HepG2 (cell line): ENCODE results near the gene TRAP1. TPM values are rescaled to one million over a fixed set of nuclear protein-coding genes. Genes with fewer than 3 reads are reported as not detected.

Experiments used
- ARHGAP35 ChIP-seq: sonication (generic); formaldehyde crosslinking; IDR thresholded peaks from 2 replicates; pipeline ENCODE4 v1.9.0; 2022; ENCODE audit warnings: mild to moderate bottlenecking, inconsistent platforms, moderate library complexity, missing genetic modification reagents, borderline replicate concordance
- FOXO1 ChIP-seq: sonication (generic); formaldehyde crosslinking; IDR thresholded peaks from 2 replicates; pipeline ENCODE4 v1.4.0; 2020; ENCODE audit warnings: missing genetic modification reagents
- KAT7 ChIP-seq: IDR thresholded peaks from 2 replicates; pipeline ENCODE4 v1.6.1; 2018; ENCODE audit warnings: borderline replicate concordance, missing compliant biosample characterization
- KDM1A ChIP-seq: IDR thresholded peaks from 2 replicates; pipeline ENCODE4 v1.6.1; 2016; ENCODE audit warnings: missing compliant biosample characterization
- KLF13 ChIP-seq: sonication (generic); formaldehyde crosslinking; IDR thresholded peaks from 2 replicates; pipeline ENCODE4 v1.4.0; 2020; ENCODE audit warnings: mild to moderate bottlenecking, missing genetic modification reagents
- MYC ChIP-seq: sonication (generic); formaldehyde crosslinking; IDR thresholded peaks from 2 replicates; pipeline ENCODE4 v1.9.0; 2021; ENCODE audit warnings: missing genetic modification reagents, borderline replicate concordance
- PHF20 ChIP-seq: sonication (generic); formaldehyde crosslinking; IDR thresholded peaks from 2 replicates; pipeline ENCODE4 v1.5.0; 2020; ENCODE audit warnings: mild to moderate bottlenecking, missing genetic modification reagents
- PHF8 ChIP-seq: sonication (generic); formaldehyde crosslinking; IDR thresholded peaks from 2 replicates; pipeline ENCODE4 v1.5.0; 2020; ENCODE audit warnings: missing genetic modification reagents
- POGZ ChIP-seq: sonication (generic); formaldehyde crosslinking; IDR thresholded peaks from 2 replicates; pipeline ENCODE4 v1.4.0; 2020; ENCODE audit warnings: mild to moderate bottlenecking, missing genetic modification reagents
- POLR2G ChIP-seq: fragments of 200-400 bp; formaldehyde crosslinking; IDR thresholded peaks from 2 replicates; pipeline ENCODE4 v1.6.1; 2018; ENCODE audit warnings: mild to moderate bottlenecking, low read depth, low read length, moderate library complexity
- TMF1 ChIP-seq: sonication (generic); formaldehyde crosslinking; IDR thresholded peaks from 2 replicates; pipeline ENCODE4 v1.8.1; 2022; ENCODE audit warnings: low read depth, missing genetic modification reagents
- XRCC5 ChIP-seq: fragments of 200-400 bp; formaldehyde crosslinking; optimal IDR thresholded peaks from 2 replicates; pipeline ENCODE3; 2017; ENCODE audit warnings: mild to moderate bottlenecking, low read length
- ZEB1 ChIP-seq: IDR thresholded peaks from 2 replicates; pipeline ENCODE4 v1.6.1; 2012; ENCODE audit warnings: mild to moderate bottlenecking, low read depth, inconsistent platforms; ENCODE audit not compliant: insufficient replicate concordance
- ZNF207 ChIP-seq: fragments of 450-650 bp; IDR thresholded peaks from 2 replicates; pipeline ENCODE4 v1.6.1; 2016; ENCODE audit warnings: antibody characterized with exemption, borderline replicate concordance
- ZNF619 ChIP-seq: sonication (generic); formaldehyde crosslinking; IDR thresholded peaks from 2 replicates; pipeline ENCODE4 v1.4.0; 2020; ENCODE audit warnings: mild to moderate bottlenecking, missing genetic modification reagents
- ZNF749 ChIP-seq: sonication (generic); formaldehyde crosslinking; IDR thresholded peaks from 2 replicates; pipeline ENCODE4 v1.8.0; 2022; ENCODE audit warnings: mild to moderate bottlenecking, missing genetic modification reagents, moderate library complexity, borderline replicate concordance
- ZSCAN29 ChIP-seq: sonication (generic); formaldehyde crosslinking; conservative IDR thresholded peaks from 2 replicates; pipeline ENCODE4 v1.4.0; 2020; ENCODE audit warnings: mild to moderate bottlenecking, missing genetic modification reagents
- polyA plus RNA-seq, 8 experiments: library from polyadenylated mRNA; depleted of rRNA in 3 of 8; stranded (reverse) in 7 of 8; unstranded in 1 of 8; fragments of >200 nt; fragmentation: Illumina TruSeq in 4 of 8; extraction: Trizol in 4 of 8; gene quantifications; 2 replicates each; pipeline versions ENCODE4 v1.2.1 to v1.2.3, GENCODE V29; 2011 to 2016; ENCODE audit warnings: low read depth in 4 of 8, missing spikeins in 1 of 8, mixed read lengths in 1 of 8; ENCODE audit not compliant: insufficient read depth in 1 of 8
- total RNA-seq, 5 experiments: library from RNA; depleted of rRNA; stranded (reverse); fragments of >200 nt; fragmentation: Illumina TruSeq; extraction: Trizol; gene quantifications; 2 replicates each; pipeline ENCODE4 v1.2.3, GENCODE V29; 2016; ENCODE audit warnings: low read depth in 1 of 5
- TF ChIP-seq, protein P1 (sequence below): sonication (generic); formaldehyde crosslinking; conservative IDR thresholded peaks from 2 replicates; pipeline ENCODE4 v1.5.0; 2020; ENCODE audit warnings: missing genetic modification reagents
- TF ChIP-seq, protein P2 (sequence below): sonication (generic); formaldehyde crosslinking; IDR thresholded peaks from 2 replicates; pipeline ENCODE4; 2020; ENCODE audit warnings: missing genetic modification reagents, mild to moderate bottlenecking, borderline replicate concordance
- TF ChIP-seq, protein P3 (sequence below), 2 experiments: sonication (generic) in 1 of 2; formaldehyde crosslinking in 1 of 2; IDR thresholded peaks; 2 replicates each; pipeline versions ENCODE4 v1.4.0 to v1.6.1; 2018 to 2020; ENCODE audit warnings: missing genetic modification reagents in 2 of 2, borderline replicate concordance in 1 of 2, low read depth in 1 of 2, mild to moderate bottlenecking in 1 of 2, missing biosample characterization in 1 of 2
- TF ChIP-seq, protein P4 (sequence below): conservative IDR thresholded peaks from 2 replicates; pipeline ENCODE4 v1.6.1; 2018; ENCODE audit warnings: missing genetic modification reagents

TRAP1 gene
- total and polyA plus RNA-seq, 2 of the 13 experiments (the other 11 are each of a cell fraction or from before 2014, with no cell fraction given), result 127 to 240 TPM

DNA sequence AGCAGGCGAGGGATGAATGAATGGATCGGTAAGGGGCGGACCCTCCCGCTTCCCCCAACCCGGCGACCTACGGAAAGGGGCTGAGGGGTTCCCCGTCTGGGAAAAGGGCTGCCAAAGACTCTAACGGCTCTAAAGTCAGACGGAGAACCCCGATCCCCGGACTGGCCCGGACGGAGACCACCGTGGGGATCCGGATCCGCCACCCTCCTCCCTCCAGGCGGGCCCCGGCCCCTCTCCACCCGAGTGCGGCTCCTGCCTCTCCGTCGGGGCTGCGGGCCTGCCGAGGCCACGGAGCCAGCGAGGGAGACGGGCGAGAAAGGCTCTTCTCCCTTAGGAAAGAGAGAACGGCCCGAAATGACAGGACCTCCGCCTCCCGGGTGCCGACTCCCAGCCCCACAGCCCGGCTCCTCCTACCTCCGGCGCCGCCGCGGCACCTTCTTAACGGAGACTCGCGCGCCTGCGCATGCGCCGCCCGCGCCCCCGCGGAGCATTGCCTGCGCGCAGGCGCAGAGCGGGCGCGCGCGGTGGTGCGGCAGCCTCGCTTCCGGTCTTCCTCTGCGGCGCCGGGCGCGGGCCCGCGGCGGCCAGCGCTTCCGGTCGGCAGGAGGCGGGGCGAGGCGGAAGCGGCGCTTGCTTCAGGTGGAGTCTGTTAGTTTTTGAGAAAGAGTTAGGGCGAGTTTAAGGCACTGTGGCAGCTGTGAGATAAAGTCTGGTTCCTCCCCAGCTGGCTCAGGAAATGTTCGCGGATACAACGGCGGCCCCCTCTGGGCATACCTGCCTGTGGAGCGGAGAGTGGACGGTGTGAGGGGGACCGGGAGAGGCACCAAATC, 106.0 kb downstream of the TRAP1 start, which contains the start of gene SLX4 (continued):
- no peak for TF ChIP-seq ZNF207
- TF ChIP-seq, protein P1, sequence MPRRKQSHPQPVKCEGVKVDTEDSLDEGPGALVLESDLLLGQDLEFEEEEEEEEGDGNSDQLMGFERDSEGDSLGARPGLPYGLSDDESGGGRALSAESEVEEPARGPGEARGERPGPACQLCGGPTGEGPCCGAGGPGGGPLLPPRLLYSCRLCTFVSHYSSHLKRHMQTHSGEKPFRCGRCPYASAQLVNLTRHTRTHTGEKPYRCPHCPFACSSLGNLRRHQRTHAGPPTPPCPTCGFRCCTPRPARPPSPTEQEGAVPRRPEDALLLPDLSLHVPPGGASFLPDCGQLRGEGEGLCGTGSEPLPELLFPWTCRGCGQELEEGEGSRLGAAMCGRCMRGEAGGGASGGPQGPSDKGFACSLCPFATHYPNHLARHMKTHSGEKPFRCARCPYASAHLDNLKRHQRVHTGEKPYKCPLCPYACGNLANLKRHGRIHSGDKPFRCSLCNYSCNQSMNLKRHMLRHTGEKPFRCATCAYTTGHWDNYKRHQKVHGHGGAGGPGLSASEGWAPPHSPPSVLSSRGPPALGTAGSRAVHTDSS (CRISPR knock-in tag), result 0 out of 2 replicates have a peak, but pooled peaks have one; percentile 9
- no peak for TF ChIP-seq KDM1A
- peak; percentile 15; the same call in 1 of the 2 replicates for TF ChIP-seq MYC
- TF ChIP-seq XRCC5, result peak; percentile 13
- TF ChIP-seq ZSCAN29, result 0 out of 2 replicates have a peak, but pooled peaks have one; percentile 43
- TF ChIP-seq, protein P2, sequence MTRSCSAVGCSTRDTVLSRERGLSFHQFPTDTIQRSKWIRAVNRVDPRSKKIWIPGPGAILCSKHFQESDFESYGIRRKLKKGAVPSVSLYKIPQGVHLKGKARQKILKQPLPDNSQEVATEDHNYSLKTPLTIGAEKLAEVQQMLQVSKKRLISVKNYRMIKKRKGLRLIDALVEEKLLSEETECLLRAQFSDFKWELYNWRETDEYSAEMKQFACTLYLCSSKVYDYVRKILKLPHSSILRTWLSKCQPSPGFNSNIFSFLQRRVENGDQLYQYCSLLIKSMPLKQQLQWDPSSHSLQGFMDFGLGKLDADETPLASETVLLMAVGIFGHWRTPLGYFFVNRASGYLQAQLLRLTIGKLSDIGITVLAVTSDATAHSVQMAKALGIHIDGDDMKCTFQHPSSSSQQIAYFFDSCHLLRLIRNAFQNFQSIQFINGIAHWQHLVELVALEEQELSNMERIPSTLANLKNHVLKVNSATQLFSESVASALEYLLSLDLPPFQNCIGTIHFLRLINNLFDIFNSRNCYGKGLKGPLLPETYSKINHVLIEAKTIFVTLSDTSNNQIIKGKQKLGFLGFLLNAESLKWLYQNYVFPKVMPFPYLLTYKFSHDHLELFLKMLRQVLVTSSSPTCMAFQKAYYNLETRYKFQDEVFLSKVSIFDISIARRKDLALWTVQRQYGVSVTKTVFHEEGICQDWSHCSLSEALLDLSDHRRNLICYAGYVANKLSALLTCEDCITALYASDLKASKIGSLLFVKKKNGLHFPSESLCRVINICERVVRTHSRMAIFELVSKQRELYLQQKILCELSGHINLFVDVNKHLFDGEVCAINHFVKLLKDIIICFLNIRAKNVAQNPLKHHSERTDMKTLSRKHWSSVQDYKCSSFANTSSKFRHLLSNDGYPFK (CRISPR knock-in tag), result 0 out of 2 replicates have a peak, but pooled peaks have one; percentile 22
- TF ChIP-seq KLF13 (CRISPR knock-in tag), result 0 out of 2 replicates have a peak, but pooled peaks have one; percentile 33
- TF ChIP-seq FOXO1, result peak; percentile 19
- no peak for TF ChIP-seq ZNF619 (CRISPR knock-in tag)
- TF ChIP-seq ZEB1, result no peak
- TF ChIP-seq POGZ, result 0 out of 2 replicates have a peak, but pooled peaks have one; percentile 22
- no peak for TF ChIP-seq TMF1
- TF ChIP-seq, protein P3, sequence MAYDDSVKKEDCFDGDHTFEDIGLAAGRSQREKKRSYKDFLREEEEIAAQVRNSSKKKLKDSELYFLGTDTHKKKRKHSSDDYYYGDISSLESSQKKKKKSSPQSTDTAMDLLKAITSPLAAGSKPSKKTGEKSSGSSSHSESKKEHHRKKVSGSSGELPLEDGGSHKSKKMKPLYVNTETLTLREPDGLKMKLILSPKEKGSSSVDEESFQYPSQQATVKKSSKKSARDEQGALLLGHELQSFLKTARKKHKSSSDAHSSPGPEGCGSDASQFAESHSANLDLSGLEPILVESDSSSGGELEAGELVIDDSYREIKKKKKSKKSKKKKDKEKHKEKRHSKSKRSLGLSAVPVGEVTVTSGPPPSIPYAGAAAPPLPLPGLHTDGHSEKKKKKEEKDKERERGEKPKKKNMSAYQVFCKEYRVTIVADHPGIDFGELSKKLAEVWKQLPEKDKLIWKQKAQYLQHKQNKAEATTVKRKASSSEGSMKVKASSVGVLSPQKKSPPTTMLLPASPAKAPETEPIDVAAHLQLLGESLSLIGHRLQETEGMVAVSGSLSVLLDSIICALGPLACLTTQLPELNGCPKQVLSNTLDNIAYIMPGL (CRISPR knock-in tag; IDR thresholded peaks at IDR 0.05; ENCODE audit: borderline replicate concordance in 1 of 2, low read depth in 1 of 2), result peak; percentile 12 to 35; a peak in 2 of 4 replicates
- TF ChIP-seq KAT7 (CRISPR knock-in tag), result peak; percentile 67
- peak; percentile 68 for TF ChIP-seq PHF20 (CRISPR knock-in tag)
- TF ChIP-seq, protein P4, sequence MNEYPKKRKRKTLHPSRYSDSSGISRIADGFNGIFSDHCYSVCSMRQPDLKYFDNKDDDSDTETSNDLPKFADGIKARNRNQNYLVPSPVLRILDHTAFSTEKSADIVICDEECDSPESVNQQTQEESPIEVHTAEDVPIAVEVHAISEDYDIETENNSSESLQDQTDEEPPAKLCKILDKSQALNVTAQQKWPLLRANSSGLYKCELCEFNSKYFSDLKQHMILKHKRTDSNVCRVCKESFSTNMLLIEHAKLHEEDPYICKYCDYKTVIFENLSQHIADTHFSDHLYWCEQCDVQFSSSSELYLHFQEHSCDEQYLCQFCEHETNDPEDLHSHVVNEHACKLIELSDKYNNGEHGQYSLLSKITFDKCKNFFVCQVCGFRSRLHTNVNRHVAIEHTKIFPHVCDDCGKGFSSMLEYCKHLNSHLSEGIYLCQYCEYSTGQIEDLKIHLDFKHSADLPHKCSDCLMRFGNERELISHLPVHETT, result peak; percentile 68
- 0 out of 2 replicates have a peak, but pooled peaks have one; percentile 38 for TF ChIP-seq ZNF749 (CRISPR knock-in tag)
- 0 out of 2 replicates have a peak, but pooled peaks have one; percentile 67 for TF ChIP-seq ARHGAP35
- peak; percentile 79 for TF ChIP-seq POLR2G
- peak; percentile 83 for TF ChIP-seq PHF8 (CRISPR knock-in tag)
